Mucosa of descending colon (tissue), 3 donors: ENCODE measurements around the gene SPIRE1. TPM values are rescaled to one million over a fixed set of nuclear protein-coding genes. Genes with fewer than 3 reads are reported as not detected.

Experiments used
- ATAC-seq: fragments of 200-7000 bp; cut with Tn5 transposase; one replicate; pipeline ENCODE4 v1.9.1; 2020; ENCODE audit warnings: mild to moderate bottlenecking, moderate library complexity
- DNase-seq, 3 donors: peaks; one replicate each; pipeline ENCODE4 v3.0.0-alpha.2; 2020
- H3K36me3 ChIP-seq: fragments of 200-600 bp; one replicate; pipeline ENCODE4 v1.8.0; 2021; ENCODE audit warnings: low read depth, mild to moderate bottlenecking
- H3K4me1 ChIP-seq: fragments of 200-600 bp; one replicate; pipeline ENCODE4 v1.8.0; 2021; ENCODE audit warnings: low read depth, mild to moderate bottlenecking
- H3K4me3 ChIP-seq: fragments of 200-600 bp; one replicate; pipeline ENCODE4 v1.8.0; 2021; ENCODE audit warnings: mild to moderate bottlenecking
- H3K9me3 ChIP-seq: fragments of 200-600 bp; one replicate; pipeline ENCODE4 v1.8.0; 2021; ENCODE audit warnings: mild to moderate bottlenecking
- intact Hi-C, 2 donors: fragments of 100-400 bp; cut with DNase I in 1 of 2; cut with micrococcal nuclease in 1 of 2; formaldehyde crosslinking; loops; one replicate each; pipeline versions ENCODE4 v1.11.0 to v1.11.1; 2022; cut with DNase I, micrococcal nuclease
- total RNA-seq, 3 donors: library from RNA; stranded (reverse); fragmentation: NEBNext Ultra II Directional in 2 of 3; extraction: Animal tissue kit (Norgen Biotek cat#: 25700) in 2 of 3; gene quantifications; one replicate each; pipeline versions ENCODE4 v1.2.1 to v1.2.4, GENCODE V29; 2021 to 2023
- TF ChIP-seq, protein P1 (sequence below): fragments of 200-600 bp; IDR thresholded peaks from one replicate; pipeline ENCODE4 v1.8.0; 2022; ENCODE audit warnings: antibody characterized with exemption, mild to moderate bottlenecking
- donor health status: DM: no; HTN: no; CAD: no; lungs with moderate emphysema.
- donor health status: DM: no; HTN: no; CAD: no.
- donor health status: DM: no; HTN: yes; CAD: no.

The SPIRE1 gene
- total RNA-seq, 3 donors from 2014 or later, result 4.7 to 32.8 (median 5.1) TPM

DNA sequence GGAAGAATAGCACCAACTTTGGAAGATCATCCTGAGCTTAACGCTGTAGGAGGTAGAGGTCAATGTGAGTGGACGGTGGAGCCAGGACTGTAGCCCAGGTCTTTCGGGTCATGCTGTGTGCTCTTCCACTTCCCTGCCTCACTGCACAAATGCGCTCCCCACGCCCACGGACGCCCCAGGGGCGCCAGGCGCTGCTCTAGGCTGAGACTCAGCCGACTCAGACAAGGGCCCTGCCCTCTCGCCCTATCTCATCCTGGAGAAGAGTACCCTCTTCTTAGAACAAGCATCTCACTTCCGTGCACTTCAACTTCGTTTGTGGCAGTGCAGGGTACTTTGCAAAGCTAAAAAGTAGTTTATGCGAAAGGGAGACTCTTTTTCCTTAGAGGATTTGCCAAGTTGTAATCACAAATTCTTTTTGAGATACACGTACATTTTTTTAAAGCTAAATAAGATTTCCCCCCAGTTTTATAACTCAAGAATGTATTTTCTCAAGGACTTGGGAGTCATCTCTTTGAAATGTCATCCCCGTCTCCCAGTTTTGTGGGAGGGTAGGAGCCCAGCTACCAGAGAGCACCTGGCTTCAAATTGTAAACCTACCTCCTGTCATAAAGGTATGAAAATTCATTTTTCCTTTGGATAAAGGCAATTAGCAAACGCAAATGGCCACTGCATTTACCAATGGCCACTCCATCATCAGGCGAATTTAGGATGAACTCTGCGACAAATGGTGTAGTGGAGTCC, 251.4 kb downstream of the SPIRE1 start:
- H3K4me3 ChIP-seq, result no peak overlapping the region
- peaks cover 6% of the 10 kb centered on the region for H3K4me1 ChIP-seq
- intact Hi-C loops, result no loop called here
- ATAC-seq (no peak), DNase-seq (no peak)
- no peaks in the 10 kb centered on the region for H3K36me3 ChIP-seq
- TF ChIP-seq, protein P1, sequence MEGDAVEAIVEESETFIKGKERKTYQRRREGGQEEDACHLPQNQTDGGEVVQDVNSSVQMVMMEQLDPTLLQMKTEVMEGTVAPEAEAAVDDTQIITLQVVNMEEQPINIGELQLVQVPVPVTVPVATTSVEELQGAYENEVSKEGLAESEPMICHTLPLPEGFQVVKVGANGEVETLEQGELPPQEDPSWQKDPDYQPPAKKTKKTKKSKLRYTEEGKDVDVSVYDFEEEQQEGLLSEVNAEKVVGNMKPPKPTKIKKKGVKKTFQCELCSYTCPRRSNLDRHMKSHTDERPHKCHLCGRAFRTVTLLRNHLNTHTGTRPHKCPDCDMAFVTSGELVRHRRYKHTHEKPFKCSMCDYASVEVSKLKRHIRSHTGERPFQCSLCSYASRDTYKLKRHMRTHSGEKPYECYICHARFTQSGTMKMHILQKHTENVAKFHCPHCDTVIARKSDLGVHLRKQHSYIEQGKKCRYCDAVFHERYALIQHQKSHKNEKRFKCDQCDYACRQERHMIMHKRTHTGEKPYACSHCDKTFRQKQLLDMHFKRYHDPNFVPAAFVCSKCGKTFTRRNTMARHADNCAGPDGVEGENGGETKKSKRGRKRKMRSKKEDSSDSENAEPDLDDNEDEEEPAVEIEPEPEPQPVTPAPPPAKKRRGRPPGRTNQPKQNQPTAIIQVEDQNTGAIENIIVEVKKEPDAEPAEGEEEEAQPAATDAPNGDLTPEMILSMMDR, result no peak
- H3K9me3 ChIP-seq, result no peaks in the 10 kb centered on the region

DNA sequence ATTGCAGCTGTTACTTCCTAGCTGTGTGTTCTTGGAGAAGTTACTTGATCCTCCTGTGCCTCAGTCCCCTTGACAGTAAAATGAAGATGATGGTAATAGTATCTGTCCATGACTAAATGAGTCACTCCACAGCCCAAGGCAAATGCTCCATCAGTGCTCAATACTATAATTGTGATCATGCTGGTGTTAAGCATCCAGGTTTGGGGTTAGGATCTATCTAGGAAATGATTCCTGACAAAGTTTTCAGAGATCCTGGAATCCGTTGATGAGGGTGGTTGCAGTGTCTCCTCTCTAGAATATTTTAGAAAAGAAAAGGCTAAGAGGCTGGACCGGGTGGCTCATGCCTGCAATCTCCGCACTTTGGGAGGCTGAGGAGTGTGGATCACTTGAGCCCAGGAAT, 252.8 kb downstream of the SPIRE1 start:
- TF ChIP-seq, protein P1, result no peak
- ATAC-seq, result no peak
- no peak for DNase-seq

DNA sequence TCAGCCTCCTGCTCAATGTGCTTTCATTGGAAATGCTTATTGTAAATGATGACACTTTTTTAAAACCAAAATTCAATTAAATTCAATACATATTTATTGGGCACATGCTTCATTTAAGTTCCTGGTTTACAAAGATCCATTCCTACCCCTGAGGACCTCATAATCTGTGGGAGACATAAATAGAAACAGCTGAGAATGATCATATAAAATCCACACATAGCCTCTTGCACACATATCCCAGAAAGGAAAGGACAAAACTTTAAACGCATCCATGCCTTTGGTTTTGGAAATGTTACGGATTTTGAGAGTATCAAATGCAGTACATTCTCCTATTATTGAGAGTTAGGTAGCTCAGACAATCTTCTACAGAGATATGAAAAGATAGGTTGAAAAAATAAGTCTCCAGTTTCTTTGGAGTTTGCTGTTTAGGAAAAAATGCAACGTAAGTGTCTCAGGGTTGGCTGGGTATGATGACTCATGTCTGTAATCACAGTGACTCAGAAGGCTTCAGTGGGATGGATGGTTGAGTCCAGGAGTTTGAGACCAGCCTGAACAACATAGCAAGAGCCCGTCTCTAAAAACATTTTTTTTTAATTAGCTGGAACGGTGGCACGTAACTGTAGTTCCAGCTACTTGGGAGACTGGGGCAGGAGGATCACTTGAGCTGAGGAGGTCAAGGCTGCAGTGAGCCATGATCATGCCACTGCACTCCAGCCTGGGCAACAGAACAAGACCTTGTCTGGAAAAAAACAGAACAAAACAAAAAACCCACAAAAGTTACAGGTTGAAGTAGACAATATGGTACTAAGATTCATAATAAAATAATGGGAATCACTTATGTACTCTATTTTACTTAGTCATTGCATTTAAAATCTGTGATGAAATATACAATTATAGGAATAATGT, 254.1 kb downstream of the SPIRE1 start:
- no peaks in the 10 kb centered on the region for H3K36me3 ChIP-seq
- TF ChIP-seq, protein P1, result no peak
- no peak for DNase-seq

More for the DNA sequence above, 252.8 kb downstream of the SPIRE1 start:
- no peaks in the 10 kb centered on the region for H3K36me3 ChIP-seq
- H3K4me3 ChIP-seq, result no peak overlapping the region
- intact Hi-C loops, result no loop called here
- H3K9me3 ChIP-seq, result no peaks in the 10 kb centered on the region
- H3K4me1 ChIP-seq, result peaks cover 6% of the 10 kb centered on the region

DNA sequence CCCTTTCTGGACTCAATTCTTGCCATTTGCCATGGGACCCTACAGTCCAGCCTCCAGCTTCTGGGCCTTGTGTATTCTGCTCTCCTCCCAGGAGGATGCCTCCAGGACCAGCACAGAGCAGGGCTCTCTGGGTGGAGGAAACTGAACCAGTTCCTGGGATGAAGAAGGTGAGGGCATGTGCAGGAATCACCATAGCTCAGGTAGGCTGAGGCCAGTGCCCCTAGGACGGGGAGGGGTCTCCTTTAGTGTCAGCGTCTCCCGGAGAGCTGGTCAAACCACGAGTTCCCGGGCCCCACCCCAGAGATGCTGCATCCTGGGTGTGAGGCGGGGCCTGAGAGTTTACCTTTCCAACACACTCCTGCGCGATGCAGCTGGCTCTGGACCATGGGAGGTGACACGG, 256.0 kb downstream of the SPIRE1 start:
- Histone ChIP-seq H3K9me3 (no peaks in the 10 kb centered on the region), H3K36me3 (no peaks in the 10 kb centered on the region), H3K4me3 (no peak overlapping the region), H3K4me1 (peaks cover 6% of the 10 kb centered on the region)
- TF ChIP-seq, protein P1, result no peak
- DNase-seq, result no peak
- ATAC-seq, result peak; percentile 50
- intact Hi-C loops, result no loop called here

More for the DNA sequence above, 254.1 kb downstream of the SPIRE1 start:
- no peak for ATAC-seq
- intact Hi-C loops, result no loop called here
- no peaks in the 10 kb centered on the region for H3K9me3 ChIP-seq
- H3K4me3 ChIP-seq, result no peak overlapping the region
- H3K4me1 ChIP-seq, result peaks cover 6% of the 10 kb centered on the region

DNA sequence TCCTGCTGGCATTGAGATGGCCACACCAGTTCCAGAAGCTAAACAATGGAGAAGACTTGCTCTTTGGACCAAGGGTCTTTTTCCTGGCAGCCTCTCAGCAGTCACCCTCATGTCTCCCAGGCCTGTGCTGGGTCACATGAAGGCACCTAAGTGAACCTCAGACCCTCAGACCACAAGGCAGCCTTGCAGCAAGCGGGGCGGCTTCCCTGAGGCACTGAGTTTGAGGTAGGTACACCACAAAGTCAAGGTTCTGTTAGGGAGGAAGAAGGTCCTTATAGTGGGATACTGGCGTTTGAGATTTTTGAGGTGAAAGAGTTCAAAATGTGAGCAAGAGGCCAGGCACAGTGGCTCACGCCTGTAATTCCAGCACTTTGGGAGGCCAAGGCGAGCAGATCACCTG, 258.7 kb downstream of the SPIRE1 start:
- TF ChIP-seq, protein P1, result no peak
- Histone ChIP-seq H3K9me3 (no peaks in the 10 kb centered on the region), H3K4me3 (no peak overlapping the region), H3K36me3 (no peaks in the 10 kb centered on the region), H3K4me1 (peaks cover 5% of the 10 kb centered on the region)
- intact Hi-C loops, result no loop called here
- no peak for DNase-seq
- ATAC-seq, result no peak
